GM18520 (cell line): ENCODE measurements around the gene SYCP2L.
"Not testable (repeated sequence)": the region's sequence is repeated elsewhere in the genome, so short reads cannot be mapped to it uniquely, and the experiment has no call there.

ENCODE experiments used
- ATAC-seq: cut with Tn5 transposase; IDR thresholded peaks from one replicate; pipeline ENCODE4 v1.9.1; 2021; ENCODE audit not compliant: unreplicated experiment

Gene SYCP2L

GRCh38 chr6:10886691-10887502, at the start of gene SYCP2L:
TSS of gene SYCP2L (plus strand) at chr6:10887052. CDS start at chr6:10887127, 75 bp downstream.
- peak; percentile 39 for ATAC-seq

GRCh38 chr6:10837622-10837994, 49.2 kb upstream of the SYCP2L start:
- no peak for ATAC-seq

GRCh38 chr6:10837995-10838793, 48.7 kb upstream of the SYCP2L start, which contains the start of gene MAK:
TSS of gene MAK (minus strand) at chr6:10838539. CDS start at chr6:10830648, 7,891 bp downstream.
- peak; percentile 65 for ATAC-seq

- ATAC-seq, result peak; percentile 59
Measured at GRCh38 chr6:10838794-10839333, 48.0 kb upstream of the SYCP2L start.

GRCh38 chr6:10843554-10843953, 43.3 kb upstream of the SYCP2L start:
- ATAC-seq, result no peak

- ATAC-seq, result no peak
Measured at GRCh38 chr6:10847684-10848083, 39.2 kb upstream of the SYCP2L start.

GRCh38 chr6:10849901-10850300, 37.0 kb upstream of the SYCP2L start:
- ATAC-seq, result no peak

GRCh38 chr6:10850728-10851127, 36.1 kb upstream of the SYCP2L start:
- ATAC-seq, result no peak

- ATAC-seq, result no peak
Measured at GRCh38 chr6:10852361-10852960, 34.4 kb upstream of the SYCP2L start.

- not testable (repeated sequence) for ATAC-seq
Measured at GRCh38 chr6:10853849-10854300, 33.0 kb upstream of the SYCP2L start.

- ATAC-seq, result no peak
Measured at GRCh38 chr6:10854922-10855632, 31.8 kb upstream of the SYCP2L start.

GRCh38 chr6:10857259-10857658, 29.6 kb upstream of the SYCP2L start:
- ATAC-seq, result no peak

GRCh38 chr6:10861086-10861485, 25.8 kb upstream of the SYCP2L start:
- ATAC-seq, result no peak

GRCh38 chr6:10862361-10862760, 24.5 kb upstream of the SYCP2L start:
- no peak for ATAC-seq

GRCh38 chr6:10863031-10863430, 23.8 kb upstream of the SYCP2L start:
- ATAC-seq, result not testable (repeated sequence)

GRCh38 chr6:10866709-10867108, 20.1 kb upstream of the SYCP2L start:
- not testable (repeated sequence) for ATAC-seq

GRCh38 chr6:10867952-10868351, 18.9 kb upstream of the SYCP2L start:
- ATAC-seq, result no peak

- ATAC-seq, result no peak
Measured at GRCh38 chr6:10873374-10873773, 13.5 kb upstream of the SYCP2L start.

- no peak for ATAC-seq
Measured at GRCh38 chr6:10874207-10874606, 12.6 kb upstream of the SYCP2L start.

GRCh38 chr6:10875026-10875425, 11.8 kb upstream of the SYCP2L start:
- no peak for ATAC-seq

- ATAC-seq, result no peak
Measured at GRCh38 chr6:10877012-10877411, 9.8 kb upstream of the SYCP2L start.
